Measurements from ENCODE around the gene ACTR1A. TPM values are rescaled to one million over a fixed set of nuclear protein-coding genes. Genes with fewer than 3 reads are reported as not detected.

Gene ACTR1A
- total and polyA plus RNA-seq, 9 of the 15 experiments (the other 6 are each of a cell fraction or from before 2014, with no cell fraction given): 36.3 to 77.2 (median 49.6) TPM

DNA sequence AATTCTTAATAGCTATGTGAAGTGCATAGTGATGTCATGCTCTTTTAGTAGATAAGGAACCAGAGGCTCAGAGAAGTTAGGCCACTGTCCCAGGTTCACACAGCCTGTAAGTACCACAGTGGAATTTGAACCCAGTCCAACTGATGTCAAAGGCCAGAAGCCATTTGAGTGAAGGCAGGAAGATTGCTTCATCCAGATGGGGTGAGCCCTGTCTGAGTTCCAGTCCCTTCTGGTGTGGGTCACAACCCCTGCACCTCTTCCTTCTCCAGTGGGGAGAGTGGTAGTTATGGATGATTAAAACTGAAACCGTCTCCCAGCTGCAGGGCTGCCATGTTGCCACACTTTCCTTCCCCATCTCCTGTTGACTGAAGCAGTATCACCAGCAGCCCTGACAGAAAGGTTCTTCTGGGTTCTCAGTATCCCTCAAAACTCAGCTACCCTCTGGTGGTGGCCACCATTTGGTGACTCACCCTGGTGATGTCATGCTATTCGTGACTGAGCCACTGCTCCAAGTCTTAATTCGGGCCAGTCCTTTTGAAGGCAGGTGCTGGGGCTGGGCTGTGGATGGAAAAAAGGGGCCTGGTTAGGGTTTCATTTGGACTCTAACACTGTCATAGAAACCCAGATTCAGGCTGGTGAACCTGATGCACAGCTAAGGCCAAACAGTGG, 49.7 kb downstream of the ACTR1A start (continued):
- TF ChIP-seq ZNF766 (CRISPR knock-in tag; conservative IDR thresholded peaks at IDR 0.05) (no peak), POLR2B (IDR thresholded peaks at IDR 0.05; ENCODE audit: low read depth, partially characterized antibody) (no peak), EGR1 (conservative IDR thresholded peaks at IDR 0.05) (no peak), FOXP1 (CRISPR knock-in tag; IDR thresholded peaks at IDR 0.05) (no peak), ID3 (CRISPR knock-in tag; IDR thresholded peaks at IDR 0.05) (no peak), ID3 (tag; IDR thresholded peaks at IDR 0.05) (no peak), SREBF1 (IDR thresholded peaks at IDR 0.05; ENCODE audit: borderline replicate concordance, low read depth, low read length) (no peak), ZFP30 (CRISPR knock-in tag; IDR thresholded peaks at IDR 0.05; ENCODE audit: borderline replicate concordance) (no peak), CEBPB (tag; IDR thresholded peaks at IDR 0.05) (peak; percentile 27; the same call in 1 of the 2 replicates), BMI1 (IDR thresholded peaks at IDR 0.05; ENCODE audit: low read length) (no peak), KDM4B (IDR thresholded peaks at IDR 0.05; ENCODE audit: borderline replicate concordance in 2 of 2, low read depth in 1 of 2) (no peak), ZNF239 (CRISPR knock-in tag; IDR thresholded peaks at IDR 0.05) (no peak), FOSL1 (tag; conservative IDR thresholded peaks at IDR 0.05) (peak; percentile 90)
- TF ChIP-seq, protein P1, sequence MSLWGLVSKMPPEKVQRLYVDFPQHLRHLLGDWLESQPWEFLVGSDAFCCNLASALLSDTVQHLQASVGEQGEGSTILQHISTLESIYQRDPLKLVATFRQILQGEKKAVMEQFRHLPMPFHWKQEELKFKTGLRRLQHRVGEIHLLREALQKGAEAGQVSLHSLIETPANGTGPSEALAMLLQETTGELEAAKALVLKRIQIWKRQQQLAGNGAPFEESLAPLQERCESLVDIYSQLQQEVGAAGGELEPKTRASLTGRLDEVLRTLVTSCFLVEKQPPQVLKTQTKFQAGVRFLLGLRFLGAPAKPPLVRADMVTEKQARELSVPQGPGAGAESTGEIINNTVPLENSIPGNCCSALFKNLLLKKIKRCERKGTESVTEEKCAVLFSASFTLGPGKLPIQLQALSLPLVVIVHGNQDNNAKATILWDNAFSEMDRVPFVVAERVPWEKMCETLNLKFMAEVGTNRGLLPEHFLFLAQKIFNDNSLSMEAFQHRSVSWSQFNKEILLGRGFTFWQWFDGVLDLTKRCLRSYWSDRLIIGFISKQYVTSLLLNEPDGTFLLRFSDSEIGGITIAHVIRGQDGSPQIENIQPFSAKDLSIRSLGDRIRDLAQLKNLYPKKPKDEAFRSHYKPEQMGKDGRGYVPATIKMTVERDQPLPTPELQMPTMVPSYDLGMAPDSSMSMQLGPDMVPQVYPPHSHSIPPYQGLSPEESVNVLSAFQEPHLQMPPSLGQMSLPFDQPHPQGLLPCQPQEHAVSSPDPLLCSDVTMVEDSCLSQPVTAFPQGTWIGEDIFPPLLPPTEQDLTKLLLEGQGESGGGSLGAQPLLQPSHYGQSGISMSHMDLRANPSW (CRISPR knock-in tag; IDR thresholded peaks at IDR 0.05): no peak
- TF ChIP-seq, protein P2, sequence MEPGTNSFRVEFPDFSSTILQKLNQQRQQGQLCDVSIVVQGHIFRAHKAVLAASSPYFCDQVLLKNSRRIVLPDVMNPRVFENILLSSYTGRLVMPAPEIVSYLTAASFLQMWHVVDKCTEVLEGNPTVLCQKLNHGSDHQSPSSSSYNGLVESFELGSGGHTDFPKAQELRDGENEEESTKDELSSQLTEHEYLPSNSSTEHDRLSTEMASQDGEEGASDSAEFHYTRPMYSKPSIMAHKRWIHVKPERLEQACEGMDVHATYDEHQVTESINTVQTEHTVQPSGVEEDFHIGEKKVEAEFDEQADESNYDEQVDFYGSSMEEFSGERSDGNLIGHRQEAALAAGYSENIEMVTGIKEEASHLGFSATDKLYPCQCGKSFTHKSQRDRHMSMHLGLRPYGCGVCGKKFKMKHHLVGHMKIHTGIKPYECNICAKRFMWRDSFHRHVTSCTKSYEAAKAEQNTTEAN (CRISPR knock-in tag; IDR thresholded peaks at IDR 0.05): no peak
- TF ChIP-seq, protein P3, sequence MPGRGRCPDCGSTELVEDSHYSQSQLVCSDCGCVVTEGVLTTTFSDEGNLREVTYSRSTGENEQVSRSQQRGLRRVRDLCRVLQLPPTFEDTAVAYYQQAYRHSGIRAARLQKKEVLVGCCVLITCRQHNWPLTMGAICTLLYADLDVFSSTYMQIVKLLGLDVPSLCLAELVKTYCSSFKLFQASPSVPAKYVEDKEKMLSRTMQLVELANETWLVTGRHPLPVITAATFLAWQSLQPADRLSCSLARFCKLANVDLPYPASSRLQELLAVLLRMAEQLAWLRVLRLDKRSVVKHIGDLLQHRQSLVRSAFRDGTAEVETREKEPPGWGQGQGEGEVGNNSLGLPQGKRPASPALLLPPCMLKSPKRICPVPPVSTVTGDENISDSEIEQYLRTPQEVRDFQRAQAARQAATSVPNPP (IDR thresholded peaks at IDR 0.05; ENCODE audit: borderline replicate concordance, insufficient read depth, insufficient read length): no peak
